ENCODE results near the gene STK38.
"Not testable (repeated sequence)": the region's sequence is repeated elsewhere in the genome, so short reads cannot be mapped to it uniquely, and the experiment has no call there.

The STK38 gene

GRCh38 chr6:36546920-36547645 is at the start of gene STK38:
Gene STK38, minus strand, starts transcription at chr6:36547479. Its CDS starts 7,277 bp downstream, at chr6:36540202.
- peak; percentile 90 for DNase-seq

GRCh38 chr6:36596356-36596755 is 49.1 kb upstream of the STK38 start:
- no peak for DNase-seq

- no peak for DNase-seq
Observed at GRCh38 chr6:36594816-36595643, 47.8 kb upstream of the STK38 start.

GRCh38 chr6:36594029-36594815 is 46.9 kb upstream of the STK38 start, which contains the start of gene SRSF3:
Gene SRSF3, plus strand, starts transcription at chr6:36594362. Its CDS starts 2,401 bp downstream, at chr6:36596763.
- peak; percentile 92 for DNase-seq

GRCh38 chr6:36593569-36594028 is 46.3 kb upstream of the STK38 start:
- DNase-seq, result no peak

- no peak for DNase-seq
Observed at GRCh38 chr6:36592221-36592655, 45.0 kb upstream of the STK38 start.

- no peak for DNase-seq
Observed at GRCh38 chr6:36590237-36590636, 43.0 kb upstream of the STK38 start.

- not testable (repeated sequence) for DNase-seq
Observed at GRCh38 chr6:36589025-36589400, 41.7 kb upstream of the STK38 start.

GRCh38 chr6:36586606-36587005 is 39.3 kb upstream of the STK38 start:
- DNase-seq, result no peak

GRCh38 chr6:36581716-36582115 is 34.4 kb upstream of the STK38 start:
- DNase-seq, result no peak

- no peak for DNase-seq
Observed at GRCh38 chr6:36580184-36580526, 32.9 kb upstream of the STK38 start.

- DNase-seq, result no peak
Observed at GRCh38 chr6:36578431-36578830, 31.2 kb upstream of the STK38 start.

- DNase-seq, result no peak
Observed at GRCh38 chr6:36578030-36578429, 30.8 kb upstream of the STK38 start.

GRCh38 chr6:36577301-36577700 is 30.0 kb upstream of the STK38 start:
- DNase-seq, result no peak

- DNase-seq, result no peak
Observed at GRCh38 chr6:36576578-36576977, 29.3 kb upstream of the STK38 start.

- no peak for DNase-seq
Observed at GRCh38 chr6:36574679-36575078, 27.4 kb upstream of the STK38 start.

- not testable (repeated sequence) for DNase-seq
Observed at GRCh38 chr6:36572353-36573311, 25.4 kb upstream of the STK38 start.

- DNase-seq, result no peak
Observed at GRCh38 chr6:36571122-36572043, 24.1 kb upstream of the STK38 start.

GRCh38 chr6:36570264-36570663 is 23.0 kb upstream of the STK38 start:
- no peak for DNase-seq

- DNase-seq, result no peak
Observed at GRCh38 chr6:36566418-36566905, 19.2 kb upstream of the STK38 start.

- no peak for DNase-seq
Observed at GRCh38 chr6:36563928-36564284, 16.6 kb upstream of the STK38 start.
